ENCODE results near the gene ATP5MC2. TPM values are rescaled to one million over a fixed set of nuclear protein-coding genes. Genes with fewer than 3 reads are reported as not detected.

The ATP5MC2 gene
- total RNA-seq, 1 donor from 2014 or later: 313 TPM

DNA sequence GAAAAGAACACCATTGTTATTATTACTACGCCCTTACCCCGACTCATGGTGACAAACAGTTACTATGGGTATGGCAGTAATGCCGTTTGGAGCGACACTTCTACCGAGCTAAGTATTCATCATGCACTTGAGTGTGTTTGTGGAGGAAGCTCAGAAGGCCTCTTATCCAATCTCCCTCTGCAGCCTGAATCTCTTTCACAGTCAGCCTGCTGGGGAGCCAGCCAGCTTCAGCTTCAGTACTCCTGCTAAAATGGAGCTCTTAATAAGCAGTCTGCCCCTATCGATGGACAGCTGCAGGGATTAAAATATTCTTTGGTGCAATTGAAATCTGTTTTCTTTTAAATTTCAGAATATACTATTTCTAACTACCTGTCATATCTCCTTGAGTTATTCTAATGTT is 24.7 kb upstream of the ATP5MC2 start:
- DNase-seq (ENCODE audit: low read depth): no peak
- H3K4me3 ChIP-seq (ENCODE audit: low read depth, low read length): no peak overlapping the region
- TF ChIP-seq, protein P1, sequence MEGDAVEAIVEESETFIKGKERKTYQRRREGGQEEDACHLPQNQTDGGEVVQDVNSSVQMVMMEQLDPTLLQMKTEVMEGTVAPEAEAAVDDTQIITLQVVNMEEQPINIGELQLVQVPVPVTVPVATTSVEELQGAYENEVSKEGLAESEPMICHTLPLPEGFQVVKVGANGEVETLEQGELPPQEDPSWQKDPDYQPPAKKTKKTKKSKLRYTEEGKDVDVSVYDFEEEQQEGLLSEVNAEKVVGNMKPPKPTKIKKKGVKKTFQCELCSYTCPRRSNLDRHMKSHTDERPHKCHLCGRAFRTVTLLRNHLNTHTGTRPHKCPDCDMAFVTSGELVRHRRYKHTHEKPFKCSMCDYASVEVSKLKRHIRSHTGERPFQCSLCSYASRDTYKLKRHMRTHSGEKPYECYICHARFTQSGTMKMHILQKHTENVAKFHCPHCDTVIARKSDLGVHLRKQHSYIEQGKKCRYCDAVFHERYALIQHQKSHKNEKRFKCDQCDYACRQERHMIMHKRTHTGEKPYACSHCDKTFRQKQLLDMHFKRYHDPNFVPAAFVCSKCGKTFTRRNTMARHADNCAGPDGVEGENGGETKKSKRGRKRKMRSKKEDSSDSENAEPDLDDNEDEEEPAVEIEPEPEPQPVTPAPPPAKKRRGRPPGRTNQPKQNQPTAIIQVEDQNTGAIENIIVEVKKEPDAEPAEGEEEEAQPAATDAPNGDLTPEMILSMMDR (conservative IDR thresholded peaks at IDR 0.05; ENCODE audit: low read depth, low read length): no peak

GRCh38 chr12:53699678-53700025 is 23.8 kb upstream of the ATP5MC2 start:
- TF ChIP-seq, protein P1 (conservative IDR thresholded peaks at IDR 0.05; ENCODE audit: low read depth, low read length): no peak
- DNase-seq (ENCODE audit: low read depth): no peak
- H3K4me3 ChIP-seq (ENCODE audit: low read depth, low read length): no peak overlapping the region

- H3K4me3 ChIP-seq (ENCODE audit: low read depth, low read length): no peak overlapping the region
- TF ChIP-seq, protein P1 (conservative IDR thresholded peaks at IDR 0.05; ENCODE audit: low read depth, low read length): no peak
- DNase-seq (ENCODE audit: low read depth): no peak
Measured at GRCh38 chr12:53698948-53699677, 23.2 kb upstream of the ATP5MC2 start.

- TF ChIP-seq, protein P1 (conservative IDR thresholded peaks at IDR 0.05; ENCODE audit: low read depth, low read length): no peak
- DNase-seq (ENCODE audit: low read depth): no peak
- H3K4me3 ChIP-seq (ENCODE audit: low read depth, low read length): peak overlapping the region; percentile 33
Measured at GRCh38 chr12:53696655-53697331, 20.9 kb upstream of the ATP5MC2 start.

GRCh38 chr12:53696285-53696654 is 20.4 kb upstream of the ATP5MC2 start:
- H3K4me3 ChIP-seq (ENCODE audit: low read depth, low read length): peak overlapping the region; percentile 33
- TF ChIP-seq, protein P1 (conservative IDR thresholded peaks at IDR 0.05; ENCODE audit: low read depth, low read length): no peak
- DNase-seq (ENCODE audit: low read depth): peak; percentile 83

DNA sequence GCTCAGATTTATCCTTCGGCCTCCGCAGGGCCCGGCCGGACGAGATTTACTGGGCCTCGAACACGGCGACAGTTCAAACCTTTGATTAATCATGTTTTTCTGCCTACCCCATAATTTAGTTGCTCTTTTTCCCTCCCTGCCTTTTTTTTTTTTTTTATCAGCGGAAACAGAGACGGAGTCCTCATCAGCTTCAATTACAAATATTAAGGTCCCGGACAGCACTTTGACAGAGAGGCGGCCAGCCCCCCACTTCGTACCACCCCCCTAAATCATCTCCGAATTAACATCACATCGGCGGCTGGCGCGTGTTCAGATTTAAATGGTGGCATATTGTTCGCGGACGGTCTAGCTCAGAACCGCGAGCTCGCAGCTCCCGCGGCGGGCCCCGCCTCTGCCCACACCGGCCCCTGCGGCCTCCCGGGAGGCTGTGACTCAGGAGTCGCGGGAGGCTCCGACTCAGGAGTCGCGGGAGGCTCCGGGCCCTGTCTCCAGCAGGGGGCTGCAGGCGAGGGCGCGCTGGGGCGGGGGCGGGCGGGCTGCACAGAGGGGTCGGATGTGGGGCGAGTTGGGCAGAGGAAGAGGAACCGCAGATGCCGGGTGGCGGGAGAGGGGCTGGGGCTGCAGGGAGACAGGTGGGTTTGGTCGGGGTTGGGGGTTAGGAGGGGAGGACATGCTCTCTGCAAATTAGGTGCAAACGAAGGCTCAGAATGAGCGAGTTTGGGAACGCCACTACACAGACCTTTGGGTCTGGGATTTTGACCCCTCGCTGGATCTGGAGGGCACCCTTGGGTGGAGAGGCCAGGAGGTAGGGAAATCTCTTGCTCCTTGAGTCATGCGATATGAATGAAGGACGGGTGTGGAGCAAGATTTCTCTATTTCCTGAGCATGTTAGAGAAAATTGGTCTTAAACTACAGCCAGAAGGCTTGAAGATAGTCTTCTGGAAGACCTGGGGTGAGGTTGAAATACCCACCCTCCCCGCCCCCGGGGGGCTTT is 19.6 kb upstream of the ATP5MC2 start:
- no peak for DNase-seq (ENCODE audit: low read depth)
- H3K4me3 ChIP-seq (ENCODE audit: low read depth, low read length): peak overlapping the region; percentile 2
- TF ChIP-seq, protein P1 (conservative IDR thresholded peaks at IDR 0.05; ENCODE audit: low read depth, low read length): no peak
